GM21367 (cell line): ENCODE results near the gene VEPH1.

ENCODE experiments used
- ATAC-seq: cut with Tn5 transposase; IDR thresholded peaks from one replicate; pipeline ENCODE4 v1.9.1; 2021; ENCODE audit not compliant: unreplicated experiment

Gene VEPH1

GRCh38 chr3:157274644-157275137 lies 228.5 kb downstream of the VEPH1 start:
- no peak for ATAC-seq

GRCh38 chr3:157271283-157271882 lies 231.8 kb downstream of the VEPH1 start:
- no peak for ATAC-seq

- no peak for ATAC-seq
Observed at GRCh38 chr3:157268026-157268425, 235.2 kb downstream of the VEPH1 start.

- ATAC-seq = no peak
Observed at GRCh38 chr3:157265931-157266330, 237.3 kb downstream of the VEPH1 start.

GRCh38 chr3:157263027-157263426 lies 240.2 kb downstream of the VEPH1 start:
- ATAC-seq = no peak

GRCh38 chr3:157261000-157261399 lies 242.2 kb downstream of the VEPH1 start:
- ATAC-seq = no peak

- ATAC-seq = no peak
Observed at GRCh38 chr3:157259825-157260224, 243.4 kb downstream of the VEPH1 start.

- ATAC-seq = no peak
Observed at GRCh38 chr3:157257101-157257500, 246.1 kb downstream of the VEPH1 start.

GRCh38 chr3:157255797-157256196 lies 247.4 kb downstream of the VEPH1 start:
- ATAC-seq = no peak

GRCh38 chr3:157251685-157252084 lies 251.5 kb downstream of the VEPH1 start:
- no peak for ATAC-seq

GRCh38 chr3:157249606-157250005 lies 253.6 kb downstream of the VEPH1 start:
- ATAC-seq = no peak

GRCh38 chr3:157248590-157249422 lies 254.4 kb downstream of the VEPH1 start:
- ATAC-seq = no peak

- ATAC-seq = no peak
Observed at GRCh38 chr3:157247391-157247790, 255.8 kb downstream of the VEPH1 start.

- ATAC-seq = no peak
Observed at GRCh38 chr3:157242836-157243235, 260.4 kb downstream of the VEPH1 start.

- no peak for ATAC-seq
Observed at GRCh38 chr3:157241599-157241998, 261.6 kb downstream of the VEPH1 start.

GRCh38 chr3:157240408-157240807 lies 262.8 kb downstream of the VEPH1 start:
- no peak for ATAC-seq

- peak; percentile 100 for ATAC-seq
Observed at GRCh38 chr3:157239082-157239704, 264.0 kb downstream of the VEPH1 start.

- ATAC-seq = no peak
Observed at GRCh38 chr3:157238457-157238856, 264.8 kb downstream of the VEPH1 start.

- no peak for ATAC-seq
Observed at GRCh38 chr3:157237886-157238285, 265.3 kb downstream of the VEPH1 start.

- ATAC-seq = no peak
Observed at GRCh38 chr3:157235291-157235690, 267.9 kb downstream of the VEPH1 start.

- no peak for ATAC-seq
Observed at GRCh38 chr3:157233923-157234322, 269.3 kb downstream of the VEPH1 start.

GRCh38 chr3:157232141-157232540 lies 271.1 kb downstream of the VEPH1 start:
- ATAC-seq = no peak
